Stimulated activated CD8-positive, alpha-beta memory T cell treated with anti-CD3 and anti-CD28 coated beads, Interleukin-12 subunit alpha, Interleukin-12 subunit beta, amount 100 ng/mL, for 1 hour (primary cell): ENCODE results near the gene PHACTR3.
"Not testable (repeated sequence)": the region's sequence is repeated elsewhere in the genome, so short reads cannot be mapped to it uniquely, and the experiment has no call there.

Source experiments
- DNase-seq: peaks from one replicate; pipeline ENCODE4 v3.0.0-alpha.2; 2020; ENCODE audit warnings: low read depth

Gene PHACTR3

DNA sequence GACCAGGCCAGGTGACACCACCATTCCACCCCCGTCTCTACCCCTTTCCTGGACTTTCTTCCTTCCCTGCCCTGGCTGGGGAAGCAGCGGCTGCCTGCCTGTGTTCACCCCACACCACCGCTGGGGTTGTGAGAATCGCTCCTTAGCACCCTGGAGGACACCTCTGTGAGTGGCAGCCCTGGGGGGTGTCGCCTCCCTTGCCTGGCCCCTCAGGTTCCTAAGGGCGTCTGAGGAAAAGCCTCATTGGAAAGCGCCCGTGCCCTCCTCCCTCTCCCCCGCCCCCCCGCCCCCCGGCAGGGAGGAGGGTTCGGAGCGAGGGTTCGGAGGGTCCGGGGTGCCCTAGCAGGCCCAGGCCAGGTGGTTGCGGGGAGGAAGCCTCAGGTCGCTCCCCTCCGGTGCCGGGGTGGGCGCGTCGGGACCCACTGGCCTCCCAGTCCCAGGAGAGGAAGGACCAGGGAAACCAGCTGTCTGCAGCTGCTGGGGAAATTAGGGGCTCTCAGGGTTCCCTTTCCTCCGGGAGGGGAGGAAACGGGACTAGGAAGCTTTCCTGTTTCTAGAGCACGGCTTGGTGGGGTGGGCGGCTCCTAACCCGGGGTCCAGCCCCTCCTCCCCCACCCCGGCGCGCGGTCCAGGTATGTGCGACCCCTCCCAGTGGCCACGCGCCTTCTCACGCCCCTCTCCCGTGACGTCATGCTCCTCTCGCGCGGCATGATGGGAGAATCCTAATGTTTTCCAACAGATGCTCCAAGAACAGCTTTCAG is at the start of gene PHACTR3:
PHACTR3 (plus strand) TSS at position 760 of the 761 bp plus-strand sequence. CDS start 475 bp downstream, outside the sequence.
- DNase-seq, result no peak

DNA sequence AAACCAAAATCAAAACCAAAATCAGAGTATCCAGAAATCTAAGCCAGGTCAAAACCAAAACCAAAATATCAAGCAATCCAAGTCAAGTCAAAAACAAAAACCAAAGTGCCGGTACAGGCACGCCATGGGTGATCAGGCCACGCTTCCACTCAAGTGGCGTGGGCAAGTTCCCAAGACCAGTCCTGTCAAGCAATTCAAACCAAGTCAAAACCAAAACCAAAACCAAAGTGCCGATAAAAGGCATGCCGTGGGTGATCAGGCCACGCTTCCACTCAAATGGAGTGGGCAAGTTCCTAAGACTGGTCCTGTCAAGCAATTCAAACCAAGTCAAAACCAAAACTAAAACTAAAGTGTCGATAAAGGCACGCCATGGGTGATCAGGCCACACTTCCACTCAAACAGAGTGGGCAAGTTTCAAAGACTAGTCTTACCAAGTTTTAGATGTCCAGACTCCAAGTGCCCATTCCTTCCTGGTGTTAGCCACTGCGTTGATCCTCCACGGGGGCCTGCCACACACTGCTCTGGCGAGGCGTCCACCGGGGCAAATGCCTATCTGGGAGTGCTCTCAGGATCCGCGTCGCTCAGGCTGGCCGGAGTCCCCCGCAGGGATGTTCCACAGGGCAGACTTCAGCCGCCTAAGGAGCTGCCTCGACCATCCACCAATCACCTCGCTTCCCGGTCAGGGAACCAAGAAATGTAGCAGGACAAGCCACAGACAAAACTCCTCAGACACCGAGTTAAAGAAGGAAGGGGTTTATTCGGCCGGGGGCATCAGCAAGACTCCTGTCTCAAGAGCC is 46.4 kb upstream of the PHACTR3 start:
- not testable (repeated sequence) for DNase-seq

DNA sequence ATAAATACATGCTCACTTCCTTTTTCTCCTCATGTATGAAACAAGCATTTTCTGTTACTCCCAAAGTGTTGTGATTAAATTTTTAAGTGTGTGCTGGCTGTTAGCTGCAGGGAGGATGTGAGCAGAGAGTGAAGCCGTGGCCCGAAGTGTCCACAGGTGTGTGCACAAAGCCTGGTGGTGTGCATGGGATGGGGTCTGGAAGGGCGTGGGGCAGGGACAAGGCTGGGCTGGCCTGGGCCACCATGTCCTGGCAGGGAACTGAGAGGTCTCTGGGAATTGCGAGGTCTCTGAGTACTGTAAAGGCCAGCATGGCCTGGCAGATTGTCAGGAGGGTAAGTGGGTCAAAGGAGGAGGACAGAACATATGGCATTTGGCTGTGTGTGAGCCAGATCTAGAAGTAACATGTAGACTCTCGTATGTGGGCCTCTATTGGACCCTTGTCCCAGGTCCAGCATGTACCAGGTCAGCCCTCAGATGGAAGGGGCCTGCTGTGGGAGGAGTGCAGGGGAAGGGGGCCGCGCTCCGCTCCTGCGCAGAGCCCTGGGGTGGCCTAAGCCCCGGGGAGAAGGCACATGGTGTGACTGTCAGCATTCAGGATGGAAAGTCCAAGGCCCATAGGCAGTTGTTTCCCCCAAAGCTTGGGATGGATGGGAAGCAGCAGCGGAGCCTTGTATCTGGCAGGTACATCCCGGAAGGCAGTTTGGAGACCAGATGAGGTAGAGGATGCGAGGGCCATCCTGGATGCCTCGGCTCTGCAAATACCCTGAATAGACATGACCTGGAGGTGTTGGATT is 45.1 kb upstream of the PHACTR3 start:
- no peak for DNase-seq

DNA sequence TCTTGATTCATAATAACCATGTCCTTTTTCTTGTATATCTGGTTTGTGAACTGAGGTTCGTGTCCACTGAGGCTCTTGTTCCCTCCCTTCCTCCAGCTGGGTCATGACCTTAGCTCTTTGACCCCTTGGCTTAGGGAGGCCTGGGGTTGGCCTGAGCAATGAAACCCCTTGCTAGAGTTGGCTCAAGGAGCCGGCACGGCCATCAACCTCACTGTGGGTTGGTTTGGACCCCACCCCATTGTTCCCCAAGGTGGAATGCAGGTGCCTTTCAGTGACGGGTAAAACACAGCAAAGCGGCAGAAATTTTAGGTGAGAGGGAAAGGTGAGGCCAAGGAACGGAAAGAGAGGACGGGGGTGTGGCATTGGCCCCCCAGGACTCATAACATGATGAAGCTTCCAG is 44.5 kb upstream of the PHACTR3 start:
- DNase-seq, result no peak

DNA sequence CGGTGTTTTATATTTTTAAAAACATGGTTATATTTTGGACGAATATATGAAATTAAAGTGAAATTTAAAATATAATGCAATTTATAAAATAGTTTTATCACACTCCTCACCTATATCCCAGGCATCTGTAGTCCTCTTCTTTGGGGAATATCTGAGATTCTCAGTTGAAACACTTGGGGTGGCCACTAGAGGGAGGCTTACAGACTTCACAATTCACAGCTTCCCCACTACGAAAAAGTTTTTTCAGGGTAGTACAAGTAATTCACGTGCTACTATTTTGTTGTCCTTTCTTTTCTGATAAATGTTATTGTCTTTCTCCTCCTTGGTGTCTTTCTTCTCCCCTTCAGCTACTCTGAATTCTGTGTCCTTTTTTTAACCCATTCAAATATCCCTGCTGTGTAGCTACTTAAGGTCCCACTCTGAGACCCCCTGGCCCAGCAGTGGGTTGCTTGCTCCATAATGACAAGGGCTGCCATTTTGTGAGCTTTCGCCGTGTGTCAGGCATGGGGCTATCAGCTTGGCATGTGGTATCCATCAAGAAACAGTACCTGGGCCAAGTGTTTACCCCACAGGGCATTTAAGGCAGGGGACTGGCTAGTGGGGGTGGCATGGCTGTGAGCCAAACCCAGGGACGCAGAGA is 43.6 kb upstream of the PHACTR3 start:
- DNase-seq, result no peak

DNA sequence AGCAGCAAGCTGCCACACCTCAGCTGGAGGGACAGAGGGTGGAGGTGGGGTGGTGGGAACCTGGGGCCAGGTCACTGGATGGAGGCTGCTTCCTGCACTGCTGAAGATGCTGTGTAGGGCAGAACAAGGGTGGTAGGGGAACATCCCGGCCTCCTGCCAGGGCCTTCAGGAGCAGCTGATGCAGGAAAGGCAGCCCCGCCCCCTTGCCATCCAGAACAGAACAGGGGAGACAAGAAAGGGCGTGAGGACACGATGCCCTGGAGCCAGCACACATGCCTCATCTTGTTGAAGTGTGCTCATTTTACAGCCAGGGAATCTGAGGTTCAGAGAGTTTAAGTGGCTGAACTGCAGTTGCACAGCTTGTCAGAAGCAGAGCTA is 43.1 kb upstream of the PHACTR3 start:
- DNase-seq, result no peak

DNA sequence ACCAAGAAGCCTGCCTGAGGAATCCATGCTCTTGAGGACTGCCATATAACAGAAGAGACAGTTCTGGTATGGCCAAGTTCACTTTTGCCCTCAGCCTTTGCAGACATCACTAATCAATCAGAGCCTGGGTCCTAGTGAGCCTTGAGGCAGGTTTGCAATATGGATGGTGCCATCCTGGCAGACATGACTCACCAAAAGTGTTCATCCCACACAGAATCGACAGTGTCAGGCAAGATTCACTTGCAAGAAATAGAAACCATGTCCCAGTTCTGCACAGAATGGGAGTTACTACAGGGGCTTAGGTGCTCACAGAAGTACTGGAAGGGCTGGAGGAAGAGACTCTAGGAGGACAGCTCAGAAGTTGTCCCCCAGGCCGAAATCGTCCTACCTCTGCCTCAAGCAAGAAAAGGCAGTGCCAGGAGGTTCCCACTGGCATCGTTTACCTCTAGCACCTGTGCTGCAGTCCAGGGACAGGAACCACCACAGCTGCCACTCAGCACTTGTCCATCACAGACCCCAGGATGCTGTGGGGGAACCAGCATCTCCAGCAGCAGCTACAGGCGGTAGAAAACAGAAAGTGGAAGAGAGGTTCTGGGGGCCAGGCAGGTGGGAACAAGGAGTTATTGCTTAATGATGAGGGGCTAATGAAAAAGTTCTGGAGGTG is 42.6 kb upstream of the PHACTR3 start:
- no peak for DNase-seq

DNA sequence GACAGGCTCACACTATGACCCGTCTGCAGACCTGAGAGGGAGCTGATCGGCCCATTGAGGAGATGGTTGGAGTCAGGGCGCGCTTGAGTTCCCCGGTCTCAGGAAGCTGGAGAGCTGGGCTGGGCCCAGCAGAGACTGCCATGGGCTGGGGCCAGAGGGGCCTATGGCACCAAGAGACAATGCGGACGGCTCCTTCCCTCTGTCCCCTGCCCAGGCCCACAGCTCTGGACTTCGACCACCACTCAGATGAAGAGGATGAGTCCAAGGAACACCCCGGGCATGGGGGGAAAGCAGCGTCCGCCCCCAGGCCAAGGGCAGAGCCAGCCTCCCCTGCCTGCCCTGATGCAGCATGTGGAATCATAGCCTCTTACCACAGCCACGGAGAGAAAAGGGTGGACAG is 40.2 kb upstream of the PHACTR3 start:
- no peak for DNase-seq

DNA sequence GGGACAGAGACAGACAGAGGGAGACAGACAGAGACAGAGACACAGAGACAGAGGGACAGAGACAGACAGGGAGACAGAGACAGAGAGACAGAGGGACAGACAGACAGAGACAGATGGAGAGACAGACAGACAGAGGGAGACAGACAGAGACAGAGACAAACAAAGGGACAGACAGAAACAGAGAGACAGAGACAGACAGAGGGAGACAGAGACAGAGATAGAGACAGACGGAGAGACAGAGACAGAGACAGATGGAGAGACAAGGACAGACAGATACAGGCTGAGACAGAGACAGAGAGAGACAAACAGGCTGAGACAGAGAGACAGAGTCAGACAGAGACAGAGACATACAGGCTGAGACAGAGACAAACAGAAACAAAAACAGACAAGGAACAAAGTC is 39.4 kb upstream of the PHACTR3 start:
- no peak for DNase-seq

DNA sequence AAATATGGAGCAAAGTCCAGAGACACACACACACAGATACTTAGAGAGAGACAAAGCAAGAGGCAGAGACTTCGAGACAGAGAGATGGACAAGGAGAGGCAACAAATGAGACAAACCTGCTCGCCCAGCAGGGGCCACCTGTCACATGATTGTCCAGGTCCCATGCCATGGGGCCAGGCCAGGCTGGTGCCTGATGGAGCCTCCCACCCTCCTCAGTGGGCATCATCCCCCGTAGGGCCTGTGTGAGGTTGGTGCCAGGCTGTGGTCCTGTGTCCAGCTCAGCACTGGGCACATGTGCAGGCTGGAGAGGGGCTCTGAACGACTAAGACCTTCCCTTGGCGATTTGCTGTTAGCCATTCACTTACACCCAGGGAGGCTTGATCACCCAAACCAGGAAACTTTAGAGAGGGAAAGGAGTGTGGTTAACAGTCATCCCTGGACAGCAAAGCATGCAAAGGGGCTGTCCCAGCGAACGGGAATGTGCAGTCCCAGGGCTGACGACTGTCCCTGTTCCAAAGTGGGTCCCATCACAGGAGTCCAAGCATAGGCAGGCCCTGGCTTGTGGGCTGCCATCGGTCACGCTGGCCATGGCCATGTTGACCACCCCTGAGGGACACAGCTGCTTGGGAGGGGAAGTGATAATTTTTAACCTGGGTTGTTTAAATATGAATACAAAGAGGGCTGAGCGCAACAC is 38.4 kb upstream of the PHACTR3 start:
- no peak for DNase-seq

DNA sequence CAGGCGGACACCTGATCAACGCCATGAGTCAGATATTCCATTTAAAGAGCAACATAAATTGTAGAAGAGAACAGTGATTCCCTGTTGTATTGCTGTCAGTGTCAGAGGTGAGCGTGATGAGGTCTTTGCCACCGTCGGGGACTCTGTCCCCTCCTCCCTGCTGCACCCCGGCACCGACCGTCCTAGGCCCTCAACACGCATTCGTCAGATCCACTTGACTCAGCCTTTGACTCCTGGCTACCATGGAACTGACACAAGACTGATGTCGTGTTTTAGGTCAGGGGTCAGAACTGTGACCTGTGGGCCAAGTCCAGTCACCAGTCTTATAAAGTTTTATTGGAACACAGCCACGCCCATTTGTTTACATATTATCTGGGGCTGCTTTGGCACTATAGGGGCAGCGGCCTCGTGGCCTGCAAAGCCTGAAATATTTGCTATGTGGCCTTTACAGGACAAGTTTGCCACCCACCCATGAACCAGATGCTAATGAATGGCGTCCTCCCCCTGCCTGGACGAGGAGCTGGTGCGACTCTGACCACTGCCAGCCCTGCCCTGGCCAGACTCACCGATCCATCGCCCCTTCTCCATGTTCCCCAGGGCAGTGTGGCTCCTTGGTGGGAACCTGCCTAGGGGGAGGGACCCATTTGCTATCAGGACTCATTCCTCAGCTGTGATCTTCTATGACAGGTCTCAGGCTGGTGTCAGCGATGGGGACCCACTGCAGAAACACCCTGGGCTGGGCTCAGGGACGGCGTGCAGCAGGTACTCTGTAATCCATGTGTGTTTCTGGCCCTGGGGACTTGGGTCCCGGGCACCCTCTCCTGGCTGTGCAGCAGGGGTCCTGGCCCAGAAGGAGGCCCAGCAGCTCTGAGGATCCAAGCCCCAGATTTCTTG is 37.5 kb upstream of the PHACTR3 start:
- DNase-seq, result no peak

DNA sequence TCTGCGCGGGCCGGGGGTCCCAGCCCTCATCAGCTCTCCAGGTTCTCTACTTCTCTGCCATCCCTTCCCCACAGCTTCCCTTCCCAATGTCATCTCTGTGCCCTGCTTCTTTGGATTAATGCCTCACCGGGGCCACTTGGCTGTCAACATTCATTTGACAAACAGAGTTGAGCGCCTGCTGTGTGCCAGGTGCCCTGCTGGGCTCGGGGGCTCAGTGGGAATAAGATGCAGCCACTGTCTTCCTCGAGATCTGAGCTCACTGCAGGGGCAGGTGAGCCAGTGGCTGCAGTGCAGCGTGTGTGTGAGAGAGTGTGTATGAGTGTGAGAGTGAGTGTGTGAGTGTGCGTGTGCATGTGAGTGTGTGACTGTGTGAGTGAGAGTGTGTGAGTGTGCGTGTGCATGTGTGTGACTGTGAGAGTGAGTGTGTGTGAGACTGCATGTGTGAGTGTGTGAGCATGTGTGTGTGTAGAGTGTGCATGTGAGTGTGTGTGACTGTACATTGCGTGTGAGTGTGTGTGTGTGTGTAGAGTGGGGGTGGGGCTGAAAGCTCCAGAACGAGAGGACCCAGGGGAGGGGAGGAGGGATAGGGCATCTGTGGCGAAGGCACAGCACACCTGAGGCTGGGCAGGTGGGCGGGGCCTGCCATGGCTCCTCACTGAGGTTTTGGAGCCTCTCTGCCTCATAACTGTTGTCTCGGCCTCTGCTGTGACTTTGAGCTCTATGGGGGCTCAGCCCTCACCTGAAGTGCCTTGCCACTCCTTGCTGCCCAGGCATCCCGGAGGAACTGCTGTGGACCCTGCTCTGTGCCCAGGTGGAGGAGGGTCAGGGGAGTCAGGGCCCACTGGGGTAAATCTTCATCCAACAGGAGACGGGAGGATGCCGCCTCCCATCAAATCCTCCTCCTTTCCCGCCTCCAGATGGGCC is 36.5 kb upstream of the PHACTR3 start:
- no peak for DNase-seq

DNA sequence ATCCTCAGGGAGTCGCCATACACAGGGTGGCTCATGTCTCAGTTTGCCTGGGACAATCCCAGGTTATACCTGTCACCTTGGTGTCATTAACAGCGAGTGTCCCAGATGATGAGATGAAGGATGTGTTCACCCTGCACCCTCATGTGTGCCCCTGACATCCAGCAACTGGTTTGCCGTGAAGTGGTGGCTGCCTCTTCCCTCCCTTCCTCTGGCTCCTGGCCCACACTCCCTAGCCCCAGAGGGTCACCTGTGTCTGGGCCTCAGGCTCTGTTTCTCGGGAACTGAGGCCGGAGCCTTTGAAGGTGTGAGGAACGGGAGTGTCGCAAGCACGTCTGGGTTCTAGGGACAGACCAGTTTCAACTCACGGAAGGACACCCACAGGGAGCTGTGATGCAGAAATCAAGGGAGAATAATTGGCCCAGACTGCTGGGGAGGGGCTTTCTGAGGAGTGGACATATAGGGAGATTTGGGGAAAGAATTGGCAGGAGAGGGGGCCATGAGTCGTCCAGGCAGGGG is 35.8 kb upstream of the PHACTR3 start:
- no peak for DNase-seq

DNA sequence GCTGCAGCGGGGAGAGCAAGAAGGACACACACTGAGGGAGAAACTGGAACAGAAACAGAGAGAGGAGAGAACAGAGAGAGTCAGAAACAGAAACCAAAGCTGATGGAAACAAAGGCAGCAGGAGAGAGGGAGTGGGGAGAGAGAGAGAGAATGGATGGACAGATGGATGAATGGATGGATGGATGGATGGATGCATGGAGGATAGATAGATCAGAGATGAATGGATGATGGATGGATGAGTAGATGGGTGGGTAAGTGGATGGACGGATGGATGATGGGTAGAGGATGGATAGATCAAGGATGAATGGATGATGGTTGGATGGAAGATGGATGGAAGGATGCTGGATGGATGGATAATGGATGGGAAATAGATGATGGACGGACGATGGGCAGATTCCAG is 35.0 kb upstream of the PHACTR3 start:
- no peak for DNase-seq

DNA sequence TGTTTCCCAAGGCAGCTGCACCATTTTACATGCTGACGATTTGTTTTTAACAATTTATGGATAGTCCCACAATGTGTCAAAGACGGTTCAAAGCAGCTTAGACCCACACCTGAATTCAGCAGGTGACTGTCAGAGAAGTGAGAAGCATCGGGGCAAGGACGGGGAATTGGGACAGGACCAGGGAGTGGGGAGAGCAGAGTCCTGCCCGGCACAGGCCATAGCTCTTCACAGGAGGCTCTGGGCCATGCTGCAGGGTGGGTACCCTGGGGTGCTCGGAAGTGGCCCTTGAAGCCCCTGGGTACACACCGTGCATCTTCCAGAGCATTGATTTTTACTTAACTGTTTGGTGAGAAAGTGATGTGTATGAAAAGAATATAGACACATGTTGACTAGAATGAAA is 33.2 kb upstream of the PHACTR3 start:
- no peak for DNase-seq

DNA sequence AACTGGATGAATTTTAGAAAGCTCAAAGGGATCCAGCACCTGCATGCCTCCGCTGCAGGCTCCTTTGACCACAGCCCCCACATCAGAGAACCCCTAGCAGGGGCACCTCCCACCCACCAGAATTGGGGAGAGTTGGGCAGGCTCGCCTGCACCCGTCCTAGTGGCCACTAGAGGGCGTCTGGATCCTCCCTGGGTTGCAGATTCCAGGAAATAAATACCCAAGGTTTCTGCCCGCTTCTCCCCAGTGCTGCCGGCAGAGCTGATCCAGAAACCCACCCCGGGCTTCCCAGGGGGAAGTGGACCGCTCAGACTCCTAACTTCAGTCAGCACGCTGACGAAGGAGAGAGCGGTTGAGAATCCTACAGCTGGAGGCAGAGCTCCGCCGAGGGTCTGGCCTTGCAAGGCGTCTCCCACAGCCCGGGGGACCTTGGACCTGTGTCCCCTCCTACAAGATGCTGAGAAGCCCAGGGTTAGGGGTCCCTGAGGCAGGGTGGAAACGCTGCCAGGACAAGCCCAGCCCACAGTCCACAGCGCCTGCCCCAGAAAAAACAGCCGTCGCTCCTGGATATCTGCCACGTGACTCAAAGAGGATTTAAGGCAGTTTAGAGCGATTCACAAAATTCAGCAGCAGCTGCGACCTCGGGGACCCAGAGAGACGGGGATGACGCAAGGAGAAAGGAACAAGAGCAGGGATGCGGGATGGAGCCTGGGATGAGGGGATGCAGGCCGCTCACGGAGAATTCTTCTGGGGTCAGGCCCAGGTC is 32.6 kb upstream of the PHACTR3 start:
- DNase-seq, result peak; percentile 34

DNA sequence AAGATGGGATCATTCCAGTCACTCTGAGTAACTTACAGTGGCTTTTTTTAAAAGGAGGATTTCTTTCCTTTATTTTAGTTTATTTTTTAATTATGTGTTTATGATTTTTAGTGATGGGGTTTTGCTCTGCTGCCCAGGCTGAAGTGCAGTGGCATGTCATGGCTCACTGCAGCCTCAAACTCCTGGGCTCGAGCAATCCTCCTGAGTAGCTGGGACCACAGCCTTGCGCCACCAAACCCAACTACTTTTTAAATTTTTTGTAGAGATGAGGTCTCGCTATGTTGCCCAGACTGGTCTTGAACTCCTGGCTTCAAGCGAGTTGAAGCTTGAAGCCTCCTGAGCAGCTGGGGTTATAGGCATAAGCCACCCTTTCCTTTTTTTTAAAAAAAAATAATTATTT is 31.8 kb upstream of the PHACTR3 start:
- no peak for DNase-seq

DNA sequence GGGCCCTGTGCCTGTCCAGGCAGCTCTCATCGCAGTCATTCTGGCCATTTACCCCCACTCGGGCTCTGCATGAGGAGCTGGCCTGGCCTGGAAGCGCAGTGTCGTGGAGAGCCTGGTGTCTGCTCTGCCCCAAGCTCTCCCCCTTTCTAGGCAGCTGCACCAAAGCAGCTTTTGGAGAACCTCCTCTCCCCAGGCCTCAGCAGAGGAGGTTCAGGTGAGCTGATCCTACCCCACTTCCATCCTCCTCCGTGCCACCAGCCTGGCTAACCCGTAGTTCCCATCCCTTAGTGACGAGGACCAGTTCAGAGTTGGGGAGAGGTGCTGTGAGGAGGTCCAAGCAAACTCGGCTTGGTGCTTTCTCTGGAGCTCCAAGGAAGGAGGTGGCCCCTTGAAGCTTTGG is 30.5 kb upstream of the PHACTR3 start:
- DNase-seq, result no peak
